ENCODE data around the gene ANXA3.

ANXA3 gene

GRCh38 chr4:78510681-78511080, 40.9 kb upstream of the ANXA3 start:
- Histone ChIP-seq H3K9me3 (ENCODE audit: insufficient read depth, low read depth, low read length) (no peaks in the 10 kb centered on the region), H3K4ac (ENCODE audit: low read depth, low read length) (no peak overlapping the region), H4K12ac (ENCODE audit: low read depth, low read length) (no peak overlapping the region), H3K4me3 (ENCODE audit: low read depth, low read length) (no peak overlapping the region), H3K18ac (ENCODE audit: low read length) (no peak overlapping the region), H3K79me1 (ENCODE audit: low read length) (no peaks in the 10 kb centered on the region), H3K27ac (ENCODE audit: low read depth, low read length) (no peak overlapping the region), H2BK120ac (ENCODE audit: insufficient read depth, low read length, poor library complexity) (no peak overlapping the region), H3K4me1 (ENCODE audit: control insufficient read depth in 1 of 2, insufficient read depth in 2 of 2, low read length in 2 of 2) (peaks cover 0 to 3% of the 10 kb centered on the region in 2 experiments), H2BK5ac (ENCODE audit: low read depth, low read length, poor library complexity) (no peak overlapping the region), H3K79me2 (ENCODE audit: control insufficient read depth, insufficient read depth, low read length, poor library complexity) (no peaks in the 10 kb centered on the region), H4K8ac (ENCODE audit: low read depth, low read length) (no peak overlapping the region), H3K23ac (ENCODE audit: low read length) (no peak overlapping the region), H2AK5ac (ENCODE audit: low read length) (no peak overlapping the region), H3K9ac (ENCODE audit: low read length) (no peak overlapping the region), H3K36me3 (ENCODE audit: control insufficient read depth in 1 of 2, insufficient read depth in 2 of 2, low read length in 2 of 2) (peaks cover 20 to 39% of the 10 kb centered on the region in 2 experiments), H4K91ac (ENCODE audit: low read depth, low read length) (no peak overlapping the region), H3K4me2 (ENCODE audit: low read length) (no peak overlapping the region), H3K14ac (ENCODE audit: low read length) (no peak overlapping the region), H2BK12ac (ENCODE audit: low read length) (no peak overlapping the region), H3K27me3 (ENCODE audit: insufficient read depth, low read length) (peaks cover 2% of the 10 kb centered on the region), H2AFZ (ENCODE audit: insufficient read depth, low read length, poor library complexity) (no peak overlapping the region)
- no CpG with 5 or more reads among the region's 1 CpG for WGBS (ENCODE audit: extremely low coverage, insufficient coverage, insufficient read length)
- no peak for DNase-seq

GRCh38 chr4:78512357-78512920, 39.1 kb upstream of the ANXA3 start:
- Histone ChIP-seq H2AK5ac (ENCODE audit: low read length) (no peak overlapping the region), H3K18ac (ENCODE audit: low read length) (no peak overlapping the region), H3K4me1 (ENCODE audit: control insufficient read depth in 1 of 2, insufficient read depth in 2 of 2, low read length in 2 of 2) (peaks cover 0 to 3% of the 10 kb centered on the region in 2 experiments), H3K9ac (ENCODE audit: low read length) (no peak overlapping the region), H4K12ac (ENCODE audit: low read depth, low read length) (no peak overlapping the region), H3K4me3 (ENCODE audit: low read depth, low read length) (no peak overlapping the region), H2BK5ac (ENCODE audit: low read depth, low read length, poor library complexity) (no peak overlapping the region), H4K91ac (ENCODE audit: low read depth, low read length) (no peak overlapping the region), H3K27ac (ENCODE audit: low read depth, low read length) (peak overlapping the region; percentile 57), H3K79me1 (ENCODE audit: low read length) (no peaks in the 10 kb centered on the region), H3K4me2 (ENCODE audit: low read length) (no peak overlapping the region), H2AFZ (ENCODE audit: insufficient read depth, low read length, poor library complexity) (no peak overlapping the region), H3K9me3 (ENCODE audit: insufficient read depth, low read depth, low read length) (no peaks in the 10 kb centered on the region), H2BK120ac (ENCODE audit: insufficient read depth, low read length, poor library complexity) (no peak overlapping the region), H3K23ac (ENCODE audit: low read length) (no peak overlapping the region), H2BK12ac (ENCODE audit: low read length) (no peak overlapping the region), H3K14ac (ENCODE audit: low read length) (no peak overlapping the region), H3K27me3 (ENCODE audit: insufficient read depth, low read length) (peaks cover 2% of the 10 kb centered on the region), H3K79me2 (ENCODE audit: control insufficient read depth, insufficient read depth, low read length, poor library complexity) (no peaks in the 10 kb centered on the region), H3K36me3 (ENCODE audit: control insufficient read depth in 1 of 2, insufficient read depth in 2 of 2, low read length in 2 of 2) (peaks cover 17 to 32% of the 10 kb centered on the region in 2 experiments), H3K4ac (ENCODE audit: low read depth, low read length) (no peak overlapping the region), H4K8ac (ENCODE audit: low read depth, low read length) (no peak overlapping the region)
- DNase-seq, result peak in 1 of 2 donors; percentile 19
- WGBS (ENCODE audit: extremely low coverage, insufficient coverage, insufficient read length), result no CpG with 5 or more reads among the region's 3 CpGs

GRCh38 chr4:78513411-78513975, 38.1 kb upstream of the ANXA3 start:
- Histone ChIP-seq H2BK12ac (ENCODE audit: low read length) (no peak overlapping the region), H3K27ac (ENCODE audit: low read depth, low read length) (no peak overlapping the region), H3K9me3 (ENCODE audit: insufficient read depth, low read depth, low read length) (no peaks in the 10 kb centered on the region), H2AK5ac (ENCODE audit: low read length) (no peak overlapping the region), H2BK120ac (ENCODE audit: insufficient read depth, low read length, poor library complexity) (no peak overlapping the region), H2BK5ac (ENCODE audit: low read depth, low read length, poor library complexity) (no peak overlapping the region), H3K36me3 (ENCODE audit: control insufficient read depth in 1 of 2, insufficient read depth in 2 of 2, low read length in 2 of 2) (peaks cover 17 to 28% of the 10 kb centered on the region in 2 experiments), H3K79me1 (ENCODE audit: low read length) (no peaks in the 10 kb centered on the region), H3K27me3 (ENCODE audit: insufficient read depth, low read length) (peaks cover 2% of the 10 kb centered on the region), H3K4ac (ENCODE audit: low read depth, low read length) (no peak overlapping the region), H3K79me2 (ENCODE audit: control insufficient read depth, insufficient read depth, low read length, poor library complexity) (no peaks in the 10 kb centered on the region), H3K9ac (ENCODE audit: low read length) (no peak overlapping the region), H2AFZ (ENCODE audit: insufficient read depth, low read length, poor library complexity) (no peak overlapping the region), H3K4me2 (ENCODE audit: low read length) (no peak overlapping the region), H3K18ac (ENCODE audit: low read length) (no peak overlapping the region), H3K4me3 (ENCODE audit: low read depth, low read length) (no peak overlapping the region), H4K8ac (ENCODE audit: low read depth, low read length) (no peak overlapping the region), H3K14ac (ENCODE audit: low read length) (no peak overlapping the region), H4K12ac (ENCODE audit: low read depth, low read length) (no peak overlapping the region), H3K4me1 (ENCODE audit: control insufficient read depth in 1 of 2, insufficient read depth in 2 of 2, low read length in 2 of 2) (peaks cover 0 to 3% of the 10 kb centered on the region in 2 experiments), H4K91ac (ENCODE audit: low read depth, low read length) (no peak overlapping the region), H3K23ac (ENCODE audit: low read length) (no peak overlapping the region)
- no CpG with 5 or more reads among the region's 3 CpGs for WGBS (ENCODE audit: extremely low coverage, insufficient coverage, insufficient read length)
- peak; percentile 84 to 90 for DNase-seq

- Histone ChIP-seq H3K9me3 (ENCODE audit: insufficient read depth, low read depth, low read length) (no peaks in the 10 kb centered on the region), H2AFZ (ENCODE audit: insufficient read depth, low read length, poor library complexity) (no peak overlapping the region), H3K27me3 (ENCODE audit: insufficient read depth, low read length) (peaks cover 2% of the 10 kb centered on the region), H3K36me3 (ENCODE audit: control insufficient read depth in 1 of 2, insufficient read depth in 2 of 2, low read length in 2 of 2) (peaks cover 16 to 23% of the 10 kb centered on the region in 2 experiments), H3K4me1 (ENCODE audit: control insufficient read depth in 1 of 2, insufficient read depth in 2 of 2, low read length in 2 of 2) (peaks cover 0 to 3% of the 10 kb centered on the region in 2 experiments), H2BK12ac (ENCODE audit: low read length) (no peak overlapping the region), H3K9ac (ENCODE audit: low read length) (no peak overlapping the region), H3K27ac (ENCODE audit: low read depth, low read length) (no peak overlapping the region), H3K4me3 (ENCODE audit: low read depth, low read length) (no peak overlapping the region), H3K23ac (ENCODE audit: low read length) (no peak overlapping the region), H3K18ac (ENCODE audit: low read length) (no peak overlapping the region), H2AK5ac (ENCODE audit: low read length) (no peak overlapping the region), H4K91ac (ENCODE audit: low read depth, low read length) (no peak overlapping the region), H4K12ac (ENCODE audit: low read depth, low read length) (no peak overlapping the region), H3K4ac (ENCODE audit: low read depth, low read length) (no peak overlapping the region), H4K8ac (ENCODE audit: low read depth, low read length) (no peak overlapping the region), H3K79me1 (ENCODE audit: low read length) (no peaks in the 10 kb centered on the region), H2BK120ac (ENCODE audit: insufficient read depth, low read length, poor library complexity) (no peak overlapping the region), H3K14ac (ENCODE audit: low read length) (no peak overlapping the region), H3K4me2 (ENCODE audit: low read length) (no peak overlapping the region), H2BK5ac (ENCODE audit: low read depth, low read length, poor library complexity) (no peak overlapping the region), H3K79me2 (ENCODE audit: control insufficient read depth, insufficient read depth, low read length, poor library complexity) (no peaks in the 10 kb centered on the region)
- peak in 1 of 2 donors; percentile 69 for DNase-seq
- WGBS (ENCODE audit: extremely low coverage, insufficient coverage, insufficient read length), result no CpG with 5 or more reads among the region's 3 CpGs
Observed at GRCh38 chr4:78517050-78517652, 34.4 kb upstream of the ANXA3 start.

Data from trophoblast cell (in vitro differentiated cells and primary cell).